CD14-positive monocyte (primary cell): ENCODE measurements around the gene CCDC92B. TPM values are rescaled to one million over a fixed set of nuclear protein-coding genes. Genes with fewer than 3 reads are reported as not detected.

Source experiments
- DNase-seq, 3 donors: peaks; one replicate each; pipeline ENCODE4 v3.0.0-alpha.2; 2011 to 2022
- H2AFZ ChIP-seq: 2 replicates; pipeline ENCODE4 v1.6.0; 2012; ENCODE audit warnings: mild to moderate bottlenecking, low read depth, low read length, inconsistent platforms; ENCODE audit not compliant: insufficient read depth, poor library complexity, severe bottlenecking
- H3K27ac ChIP-seq, 2 donors: 1 replicate in 1 of 2; 2 replicates in 1 of 2; pipeline ENCODE4 v1.5.1; 2012 to 2013; ENCODE audit warnings: low read length in 2 of 2, control low read depth in 1 of 2, inconsistent platforms in 1 of 2, low read depth in 1 of 2, mild to moderate bottlenecking in 1 of 2
- H3K27me3 ChIP-seq, 2 donors: one replicate each; pipeline versions ENCODE4 v1.6.0 to v1.6.1; 2011 to 2013; ENCODE audit warnings: low read length in 2 of 2; ENCODE audit not compliant: control insufficient read depth in 2 of 2, insufficient read depth in 2 of 2
- H3K36me3 ChIP-seq, 2 donors: replicated peaks in 1 of 2; 1 replicate in 1 of 2; 2 replicates in 1 of 2; pipeline versions ENCODE4 v1.5.1 to v1.6.1; 2012 to 2013; ENCODE audit warnings: low read length in 2 of 2, control low read depth in 1 of 2, inconsistent platforms in 1 of 2, mild to moderate bottlenecking in 1 of 2; ENCODE audit not compliant: insufficient read depth in 2 of 2, control insufficient read depth in 1 of 2
- H3K4me1 ChIP-seq, 2 donors: 1 replicate in 1 of 2; 2 replicates in 1 of 2; pipeline versions ENCODE4 v1.5.1 to v1.6.1; 2012 to 2013; ENCODE audit warnings: low read length in 2 of 2, control low read depth in 1 of 2, inconsistent platforms in 1 of 2, mild to moderate bottlenecking in 1 of 2, moderate library complexity in 1 of 2; ENCODE audit not compliant: insufficient read depth in 2 of 2, control insufficient read depth in 1 of 2
- H3K4me2 ChIP-seq: replicated peaks from 2 replicates; pipeline ENCODE3; 2012; ENCODE audit warnings: low read length, moderate library complexity, mild to moderate bottlenecking; ENCODE audit not compliant: poor library complexity, severe bottlenecking; ENCODE audit errors: extremely low read depth
- H3K4me3 ChIP-seq, 3 experiments: fragments of 200-600 bp in 1 of 3; sonication (generic) in 1 of 3; replicated peaks in 1 of 3; 1 replicate in 2 of 3; 2 replicates in 1 of 3; pipeline ENCODE4 v1.5.1; 2011 to 2013; ENCODE audit warnings: low read length in 3 of 3, mild to moderate bottlenecking in 3 of 3, control low read depth in 2 of 3, low read depth in 2 of 3, inconsistent platforms in 1 of 3, moderate library complexity in 1 of 3
- H3K79me2 ChIP-seq: 2 replicates; pipeline ENCODE4 v1.6.0; 2012; ENCODE audit warnings: mild to moderate bottlenecking, control low read depth, inconsistent platforms, low read length, moderate library complexity; ENCODE audit not compliant: insufficient read depth
- H3K9ac ChIP-seq: 2 replicates; pipeline ENCODE4 v1.6.0; 2017; ENCODE audit warnings: low read length, mild to moderate bottlenecking; ENCODE audit not compliant: insufficient read depth, poor library complexity, severe bottlenecking
- H3K9me3 ChIP-seq, 2 donors: replicated peaks in 1 of 2; 1 replicate in 1 of 2; 2 replicates in 1 of 2; pipeline versions ENCODE4 v1.5.1 to v1.6.1; 2012 to 2013; ENCODE audit warnings: low read length in 2 of 2, control low read depth in 1 of 2; ENCODE audit not compliant: control insufficient read depth in 1 of 2, insufficient read depth in 1 of 2
- H4K20me1 ChIP-seq: 2 replicates; pipeline ENCODE4 v1.6.0; 2012; ENCODE audit warnings: mild to moderate bottlenecking, low read length, control low read depth, moderate library complexity; ENCODE audit not compliant: insufficient read depth
- H3K27ac Mint-ChIP-seq, 7 donors: one replicate each; pipeline ENCODE4 v1.8.0; 2020; ENCODE audit warnings: mild to moderate bottlenecking in 7 of 7, mixed read lengths in 7 of 7, moderate library complexity in 6 of 7, inconsistent platforms in 2 of 7
- H3K27me3 Mint-ChIP-seq, 3 donors: one replicate each; pipeline ENCODE4 v1.8.0; 2021 to 2022; ENCODE audit warnings: low read depth in 3 of 3, mild to moderate bottlenecking in 3 of 3, mixed read lengths in 3 of 3, moderate library complexity in 3 of 3, inconsistent platforms in 1 of 3
- H3K36me3 Mint-ChIP-seq, 2 donors: one replicate each; pipeline ENCODE4 v1.8.0; 2020; ENCODE audit warnings: mixed read lengths in 2 of 2, inconsistent platforms in 1 of 2, mild to moderate bottlenecking in 1 of 2
- H3K4me1 Mint-ChIP-seq: one replicate; pipeline ENCODE4 v1.8.0; 2020; ENCODE audit warnings: mild to moderate bottlenecking, mixed read lengths
- H3K4me3 Mint-ChIP-seq, 2 donors: one replicate each; pipeline ENCODE4 v1.8.0; 2020; ENCODE audit warnings: mild to moderate bottlenecking in 2 of 2, mixed read lengths in 2 of 2, moderate library complexity in 1 of 2
- H3K9me3 Mint-ChIP-seq, 7 donors: one replicate each; pipeline ENCODE4 v1.8.0; 2020 to 2022; ENCODE audit warnings: mixed read lengths in 7 of 7, mild to moderate bottlenecking in 6 of 7, moderate library complexity in 6 of 7, inconsistent platforms in 2 of 7
- WGBS: methylation state at CpG from one replicate; pipeline ENCODE4 v1.1.5; 2013; ENCODE audit warnings: missing lambda C conversion rate; ENCODE audit not compliant: insufficient coverage; 5-methylcytosine and 5-hydroxymethylcytosine counted together
- intact Hi-C, 2 donors: fragments of 100-400 bp; cut with micrococcal nuclease; formaldehyde crosslinking; loops; one replicate each; pipeline versions ENCODE4 v1.15.0 to v1.15.1; 2023
- polyA plus RNA-seq, 3 donors: library from polyadenylated mRNA; depleted of rRNA in 1 of 3; unstranded in 2 of 3; stranded (reverse) in 1 of 3; fragments of 300-500 nt in 2 of 3; fragments of >200 nt in 1 of 3; fragmentation: Illumina TruSeq in 2 of 3; gene quantifications; 1 replicate in 2 of 3; 2 replicates in 1 of 3; pipeline ENCODE4 v1.2.3, GENCODE V29; 2012 to 2021
- TF ChIP-seq, protein P1 (sequence below): fragments of 200-600 bp; IDR thresholded peaks from one replicate; pipeline ENCODE4 v1.8.0; 2022; ENCODE audit warnings: antibody characterized with exemption, mild to moderate bottlenecking

CCDC92B gene
- polyA plus RNA-seq, 3 donors, result not detected

DNA sequence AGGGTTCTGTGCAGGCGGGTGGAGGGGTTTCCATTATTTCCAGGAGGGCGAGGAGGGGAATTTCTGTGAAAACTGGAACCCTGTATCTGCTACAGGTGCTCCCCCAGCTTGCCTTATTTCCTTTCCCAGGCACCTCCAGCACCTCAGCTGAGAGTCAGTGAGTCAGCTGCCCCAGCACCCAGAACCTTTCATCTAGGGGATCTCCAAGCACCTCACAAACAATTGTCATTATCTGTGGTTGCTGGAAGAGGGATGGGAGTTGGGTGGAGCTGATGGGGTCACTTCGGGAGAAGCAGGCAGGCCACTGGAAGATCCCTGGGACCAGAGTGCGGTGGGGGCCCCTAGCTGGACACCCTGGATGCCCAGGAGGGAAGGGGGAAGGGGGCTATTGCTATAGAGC lies 27.8 kb downstream of the CCDC92B start:
- peaks cover 0 to 4% of the 10 kb centered on the region in 2 donors for H3K36me3 Mint-ChIP-seq
- 100% methylated on average over 3 of the region's 4 CpGs for WGBS
- H3K36me3 ChIP-seq, result no peaks in the 10 kb centered on the region
- no peaks in the 10 kb centered on the region for H4K20me1 ChIP-seq
- no peaks in the 10 kb centered on the region for H3K9me3 ChIP-seq
- H3K27ac ChIP-seq, result no peak overlapping the region
- DNase-seq, result no peak
- H3K4me1 Mint-ChIP-seq, result peaks cover 10% of the 10 kb centered on the region
- TF ChIP-seq, protein P1, sequence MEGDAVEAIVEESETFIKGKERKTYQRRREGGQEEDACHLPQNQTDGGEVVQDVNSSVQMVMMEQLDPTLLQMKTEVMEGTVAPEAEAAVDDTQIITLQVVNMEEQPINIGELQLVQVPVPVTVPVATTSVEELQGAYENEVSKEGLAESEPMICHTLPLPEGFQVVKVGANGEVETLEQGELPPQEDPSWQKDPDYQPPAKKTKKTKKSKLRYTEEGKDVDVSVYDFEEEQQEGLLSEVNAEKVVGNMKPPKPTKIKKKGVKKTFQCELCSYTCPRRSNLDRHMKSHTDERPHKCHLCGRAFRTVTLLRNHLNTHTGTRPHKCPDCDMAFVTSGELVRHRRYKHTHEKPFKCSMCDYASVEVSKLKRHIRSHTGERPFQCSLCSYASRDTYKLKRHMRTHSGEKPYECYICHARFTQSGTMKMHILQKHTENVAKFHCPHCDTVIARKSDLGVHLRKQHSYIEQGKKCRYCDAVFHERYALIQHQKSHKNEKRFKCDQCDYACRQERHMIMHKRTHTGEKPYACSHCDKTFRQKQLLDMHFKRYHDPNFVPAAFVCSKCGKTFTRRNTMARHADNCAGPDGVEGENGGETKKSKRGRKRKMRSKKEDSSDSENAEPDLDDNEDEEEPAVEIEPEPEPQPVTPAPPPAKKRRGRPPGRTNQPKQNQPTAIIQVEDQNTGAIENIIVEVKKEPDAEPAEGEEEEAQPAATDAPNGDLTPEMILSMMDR, result no peak
- H3K9ac ChIP-seq, result no peak overlapping the region
- no peak overlapping the region for H3K4me2 ChIP-seq
- no peak overlapping the region for H3K4me3 Mint-ChIP-seq
- H3K79me2 ChIP-seq, result no peaks in the 10 kb centered on the region
- H3K27ac Mint-ChIP-seq, result no peak overlapping the region
- H3K4me3 ChIP-seq, result no peak overlapping the region
- peaks cover 33 to 45% (median 44%) of the 10 kb centered on the region in 3 donors for H3K27me3 Mint-ChIP-seq
- peaks cover 11 to 31% of the 10 kb centered on the region in 2 donors for H3K27me3 ChIP-seq
- intact Hi-C loops, result no loop called here
- H3K9me3 Mint-ChIP-seq, result peaks cover 0 to 19% (median 0%) of the 10 kb centered on the region in 7 donors
- no peak overlapping the region for H2AFZ ChIP-seq
- peaks cover 6 to 9% of the 10 kb centered on the region in 2 donors for H3K4me1 ChIP-seq

DNA sequence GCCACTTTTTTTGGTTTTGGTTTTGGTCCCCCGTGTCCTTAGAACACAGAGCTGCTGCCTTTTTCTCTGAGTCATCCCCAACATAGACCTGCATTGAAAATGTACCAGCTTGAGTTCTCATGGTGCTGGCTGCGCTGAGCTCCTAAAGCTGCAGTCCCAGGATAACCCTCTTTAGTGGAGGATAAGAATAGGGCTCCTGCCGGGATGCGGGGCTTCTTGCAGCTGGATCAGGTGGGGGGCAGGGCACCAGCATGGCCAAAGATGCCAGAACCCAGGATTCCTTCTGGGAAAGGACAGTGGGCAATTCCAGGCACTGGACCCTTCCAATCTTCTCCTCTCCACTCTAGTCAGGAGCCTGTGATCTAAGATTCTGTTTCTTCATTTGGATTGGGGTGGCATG lies 29.6 kb downstream of the CCDC92B start:
- WGBS, result 100% methylated on average over 2 of the region's 4 CpGs
- Histone ChIP-seq H4K20me1 (no peaks in the 10 kb centered on the region), H3K9ac (no peak overlapping the region), H3K9me3 (no peaks in the 10 kb centered on the region), H3K27me3 (peaks cover 5 to 21% of the 10 kb centered on the region in 2 donors), H3K4me3 (no peak overlapping the region), H2AFZ (no peak overlapping the region), H3K27ac (no peak overlapping the region), H3K79me2 (no peaks in the 10 kb centered on the region), H3K4me1 (peaks cover 8 to 9% of the 10 kb centered on the region in 2 donors), H3K36me3 (no peaks in the 10 kb centered on the region), H3K4me2 (no peak overlapping the region)
- Mint-ChIP-seq H3K4me1 (peaks cover 10% of the 10 kb centered on the region), H3K27ac (no peak overlapping the region), H3K36me3 (peaks cover 0 to 4% of the 10 kb centered on the region in 2 donors), H3K9me3 (peaks cover 0 to 13% (median 0%) of the 10 kb centered on the region in 7 donors), H3K27me3 (peaks cover 22 to 29% (median 28%) of the 10 kb centered on the region in 3 donors), H3K4me3 (no peak overlapping the region)
- DNase-seq, result no peak
- TF ChIP-seq, protein P1, result no peak
- intact Hi-C loops, result no loop called here
